Jurkat, Clone E6-1 (cell line): ENCODE data around the gene LIF.

Experiments
- DNase-seq: peaks from one replicate; pipeline ENCODE4 v3.0.0-alpha.2; 2011; ENCODE audit warnings: low read depth, low spot score
- H3K4me3 ChIP-seq: 2 replicates; pipeline ENCODE4 v1.5.1; 2011; ENCODE audit warnings: mild to moderate bottlenecking, low read length, control low read depth, moderate library complexity

LIF gene

DNA sequence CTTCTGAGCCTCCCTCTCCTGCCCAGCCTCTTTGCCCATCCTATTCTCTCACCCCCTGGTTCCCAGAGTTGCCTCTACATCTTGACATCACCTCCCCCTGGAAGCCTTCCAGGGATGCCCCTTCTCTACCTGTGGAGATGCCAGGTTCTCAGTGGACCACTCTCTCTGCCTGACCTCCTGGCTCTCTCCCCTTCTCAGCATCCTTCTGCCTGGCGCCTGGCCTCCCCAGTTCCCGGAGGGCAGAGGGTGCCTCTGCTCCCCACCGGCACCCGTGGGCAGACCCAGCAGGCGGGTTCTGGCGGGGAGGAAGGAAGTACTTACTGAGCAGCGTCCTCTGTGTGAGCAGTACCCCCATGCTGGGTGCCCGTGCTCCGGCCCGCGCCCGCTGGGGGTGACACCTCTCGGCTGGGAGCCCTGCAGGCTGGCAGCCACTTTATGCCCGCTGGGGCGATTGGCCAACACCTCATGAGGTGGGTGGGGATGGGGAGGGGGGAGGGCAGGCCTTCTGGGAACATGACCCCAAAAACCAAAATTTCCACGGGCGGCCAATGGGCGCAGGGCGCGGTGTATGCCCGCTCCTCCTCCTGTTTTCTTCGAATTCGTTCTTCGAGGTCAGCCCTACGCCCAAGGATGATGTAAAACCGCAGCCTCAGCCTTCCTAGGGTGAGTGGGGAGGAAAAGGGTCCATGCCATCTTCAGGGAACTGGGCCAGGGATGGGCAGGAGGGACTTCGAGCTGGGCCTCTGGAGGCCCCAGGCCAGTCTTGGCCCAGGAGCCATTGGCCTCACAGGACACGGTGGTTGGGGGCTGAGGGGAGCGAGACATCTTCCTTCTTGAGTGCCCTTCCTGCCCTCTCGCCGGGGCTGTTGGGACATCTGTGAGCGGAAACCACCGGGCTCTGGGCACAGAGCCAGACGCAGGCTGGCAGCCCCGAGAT lies 20.2 kb upstream of the LIF start, which contains the start of gene OSM:
TSS of gene OSM (minus strand) at position 407 of the 937 bp plus-strand sequence. CDS start at position 355, 52 bp downstream.
- DNase-seq: peak; percentile 77
- H3K4me3 ChIP-seq: peak within 1 kb of the TSS; percentile 95

DNA sequence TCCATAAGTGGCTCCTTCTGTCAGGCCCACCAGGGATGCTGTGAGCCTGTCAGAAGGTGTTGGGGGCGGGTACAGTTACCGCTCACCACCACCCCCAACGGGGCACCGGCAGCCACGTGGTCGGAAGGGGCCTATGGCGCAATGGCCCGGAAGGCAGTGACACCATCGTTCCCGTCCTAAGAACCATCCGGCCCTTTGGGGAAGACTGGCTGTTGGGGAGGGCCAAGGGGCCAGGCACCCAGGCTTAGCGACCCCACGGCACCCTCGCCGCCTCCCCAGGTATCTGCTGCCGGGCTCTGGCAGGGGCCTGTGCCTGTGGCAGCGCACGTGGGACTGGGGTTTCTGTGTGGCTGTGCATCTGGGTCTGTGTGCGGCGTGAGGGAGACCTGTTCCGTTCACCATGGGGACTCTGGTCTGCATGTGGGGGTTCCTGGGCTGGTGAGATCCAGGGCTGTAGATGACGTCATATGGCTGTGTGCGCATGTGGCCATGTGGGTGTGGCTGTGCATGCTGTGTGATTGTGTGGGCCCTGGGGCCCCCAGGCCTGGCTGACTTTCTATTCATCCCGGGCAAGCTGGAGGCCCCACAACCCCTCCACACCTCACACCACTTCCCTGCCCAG lies 19.4 kb upstream of the LIF start:
- peak overlapping the region; percentile 95 for H3K4me3 ChIP-seq
- DNase-seq: peak; percentile 88

DNA sequence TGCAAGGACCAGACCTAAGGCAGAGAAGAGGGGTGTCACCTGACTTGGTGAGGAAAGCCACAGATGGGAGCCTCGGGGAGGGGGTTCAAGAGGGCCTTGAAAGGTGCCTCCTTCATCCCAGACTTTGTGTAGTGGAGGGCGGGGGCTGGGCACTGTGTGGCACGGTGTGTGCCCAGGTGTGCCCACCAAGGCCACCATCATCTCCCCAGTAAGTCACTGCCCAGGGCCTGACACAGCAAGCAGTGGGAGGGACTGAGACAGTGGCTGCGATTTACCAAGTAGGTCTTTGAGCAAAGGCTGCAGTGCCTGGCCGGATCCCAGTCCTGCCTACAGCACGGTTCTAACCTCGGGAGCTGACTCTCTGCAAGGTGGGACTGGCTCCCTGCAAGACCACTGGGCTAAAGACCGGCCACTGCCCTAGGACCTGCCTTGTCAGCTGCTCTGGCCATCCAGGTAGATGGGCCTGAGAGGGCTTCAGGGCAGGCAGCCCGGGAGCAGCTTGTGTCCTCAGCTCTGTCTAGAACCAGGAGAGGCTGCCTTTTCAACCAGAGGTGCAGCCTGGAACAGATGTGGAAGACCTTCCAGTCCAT lies 18.7 kb upstream of the LIF start:
- no peak for DNase-seq
- H3K4me3 ChIP-seq: peak overlapping the region; percentile 95

DNA sequence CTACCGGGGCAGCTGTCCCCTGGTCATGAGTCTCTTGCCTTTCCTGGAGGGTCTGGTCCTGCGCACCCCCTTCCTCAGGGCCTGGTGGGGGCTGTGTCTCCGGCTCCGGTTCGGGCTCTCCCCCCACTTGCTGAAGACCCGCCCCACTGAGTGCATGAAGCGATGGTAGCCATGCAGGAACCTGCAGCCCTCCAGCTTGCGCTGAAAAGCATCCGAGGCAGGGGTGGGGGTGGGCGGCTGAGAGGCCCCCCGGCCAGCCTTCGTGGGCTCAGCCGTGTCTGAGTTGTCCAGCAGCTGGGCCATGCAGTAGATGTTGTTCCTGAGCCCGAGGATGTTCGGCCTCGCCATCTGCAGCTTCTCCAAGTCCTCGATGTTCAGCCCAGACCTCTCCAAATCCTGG lies 17.3 kb upstream of the LIF start:
- no peak for DNase-seq
- no peak overlapping the region for H3K4me3 ChIP-seq

DNA sequence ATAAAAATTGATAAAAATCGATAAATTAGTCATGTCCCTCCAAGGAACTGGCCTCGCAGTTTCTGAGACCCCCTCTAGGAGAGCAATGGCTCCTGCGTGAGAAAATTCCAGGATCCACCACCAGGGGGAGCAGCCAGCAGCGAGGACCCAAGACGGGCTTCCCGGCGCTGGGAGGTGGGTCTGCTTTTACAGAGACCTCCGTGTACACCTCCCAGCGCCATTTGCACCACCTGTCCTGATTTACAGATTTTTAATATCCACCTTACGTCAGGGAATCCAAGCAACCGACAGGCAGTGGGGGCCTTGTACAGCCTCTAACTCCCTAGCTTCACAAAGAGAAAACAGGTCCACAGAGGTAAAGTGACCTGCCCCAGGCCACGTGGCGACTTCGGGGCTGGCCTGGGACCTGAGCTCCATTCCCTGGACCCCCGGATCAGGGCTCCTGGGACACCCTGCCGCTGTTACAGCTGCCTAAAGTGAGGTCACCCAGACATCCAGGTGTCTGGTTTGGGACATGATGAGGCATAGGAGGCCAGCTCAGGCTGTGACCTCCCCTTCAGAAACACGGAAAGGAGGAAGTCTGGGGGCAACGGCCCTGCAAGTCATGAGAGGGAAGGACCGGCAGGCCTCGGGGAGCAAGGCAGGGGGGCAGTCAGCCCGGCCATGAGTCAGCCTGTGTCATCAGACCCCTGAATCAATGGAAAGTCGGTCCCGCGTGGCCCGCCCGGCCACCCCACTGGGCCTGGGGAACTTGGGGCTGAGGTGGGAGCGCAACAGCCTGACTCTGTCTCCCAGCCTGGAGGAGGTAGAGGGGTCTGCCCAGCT lies 16.6 kb upstream of the LIF start:
- DNase-seq: peak; percentile 69
- no peak overlapping the region for H3K4me3 ChIP-seq

DNA sequence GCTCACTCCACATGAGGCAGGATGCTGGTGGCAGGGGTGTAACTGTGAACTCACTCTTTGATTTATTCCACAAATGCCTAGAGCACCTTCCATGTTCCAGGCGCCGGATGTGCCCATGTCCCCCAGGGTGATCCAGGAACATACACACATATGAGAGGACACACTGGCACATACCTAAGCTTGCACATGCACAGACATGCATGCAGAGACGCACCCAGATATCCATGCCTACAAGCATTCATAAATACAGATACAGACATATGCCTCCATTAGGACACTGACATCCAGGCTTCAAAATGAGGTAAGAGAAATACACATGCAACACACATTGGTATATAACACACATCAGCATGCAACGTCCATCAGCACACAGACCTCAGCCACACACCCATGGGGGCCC lies 15.6 kb upstream of the LIF start:
- no peak overlapping the region for H3K4me3 ChIP-seq

DNA sequence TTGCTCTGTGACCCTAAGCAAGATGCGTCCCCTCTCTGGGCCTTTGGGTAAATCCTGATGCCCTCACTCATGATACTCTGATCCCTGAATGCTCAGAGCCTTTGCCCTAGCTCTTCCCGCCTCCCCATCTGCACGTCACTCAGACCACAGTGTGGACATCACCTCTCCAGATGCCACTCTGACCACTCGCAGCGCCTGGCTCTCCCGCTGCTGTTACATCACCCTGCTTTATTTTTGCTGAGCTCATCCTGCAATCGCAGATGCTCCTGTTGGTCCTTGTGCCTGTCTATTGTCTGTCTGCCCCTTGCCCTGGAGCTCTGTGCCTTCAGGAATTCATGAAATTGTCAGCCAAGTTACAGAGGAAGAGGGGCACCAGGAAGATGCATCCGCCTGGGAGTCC lies 14.6 kb upstream of the LIF start:
- no peak overlapping the region for H3K4me3 ChIP-seq
- DNase-seq: no peak

More for the DNA sequence above, 15.6 kb upstream of the LIF start:
- DNase-seq: no peak

DNA sequence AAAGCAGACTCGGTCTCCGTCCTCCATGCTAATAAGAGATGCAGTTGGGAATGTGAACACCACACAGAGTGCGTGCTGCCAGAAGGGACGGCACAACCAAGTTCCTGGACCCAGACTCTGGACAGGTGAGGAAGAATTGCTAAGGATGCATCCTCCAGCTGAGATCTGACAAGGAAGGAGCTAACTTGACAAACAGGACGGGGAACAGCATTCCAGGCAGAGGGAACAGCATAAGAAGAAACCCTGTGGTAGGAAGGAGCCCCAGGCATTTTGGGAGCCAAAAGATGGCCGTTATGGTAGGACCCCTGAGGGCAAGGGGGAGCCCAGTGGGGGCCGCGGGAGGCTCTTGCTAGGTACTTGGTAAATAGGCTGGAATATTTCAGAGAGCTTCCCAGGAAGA lies 14.1 kb upstream of the LIF start:
- no peak overlapping the region for H3K4me3 ChIP-seq
- no peak for DNase-seq

DNA sequence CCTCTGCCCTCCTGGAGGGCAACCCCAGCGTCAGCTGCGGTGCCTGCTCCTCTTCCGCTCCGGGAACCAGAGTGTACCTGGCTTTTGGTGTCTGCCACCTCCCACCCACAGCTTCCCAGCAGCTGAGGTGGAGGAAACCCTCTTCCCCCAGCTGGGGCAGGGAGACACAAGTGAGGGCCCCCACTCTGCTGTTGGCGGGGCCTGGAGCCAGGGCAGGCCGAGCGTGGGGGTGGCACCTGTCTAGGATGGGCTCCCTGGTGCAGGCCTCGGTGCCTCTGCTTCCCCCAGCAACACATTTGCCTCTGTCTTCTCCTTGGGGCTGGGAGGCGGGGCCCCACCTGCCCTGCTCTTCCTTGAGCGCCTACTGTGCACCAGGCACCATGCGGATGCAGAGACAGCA lies 13.7 kb upstream of the LIF start:
- no peak for DNase-seq
- no peak overlapping the region for H3K4me3 ChIP-seq

DNA sequence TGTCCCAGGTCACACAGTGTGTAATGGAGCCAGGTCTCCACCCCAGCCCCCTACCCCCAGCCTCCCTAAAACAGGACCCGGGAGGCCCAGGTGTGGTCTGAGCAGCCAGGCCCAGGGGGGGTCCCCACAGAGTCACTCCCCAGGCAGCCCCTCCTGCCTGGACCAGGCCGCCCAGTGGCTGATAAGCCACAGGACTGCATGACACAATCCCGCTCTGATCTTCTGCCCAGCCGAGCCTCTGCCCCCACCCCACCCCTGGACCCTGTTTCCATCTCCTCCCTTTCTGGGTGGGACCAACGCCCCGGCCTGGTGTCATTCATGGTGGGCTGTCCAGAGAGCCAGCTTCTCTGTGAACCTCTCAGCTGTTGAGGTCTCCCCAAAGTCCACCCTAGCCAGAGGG lies 7.8 kb upstream of the LIF start:
- no peak overlapping the region for H3K4me3 ChIP-seq
- no peak for DNase-seq

DNA sequence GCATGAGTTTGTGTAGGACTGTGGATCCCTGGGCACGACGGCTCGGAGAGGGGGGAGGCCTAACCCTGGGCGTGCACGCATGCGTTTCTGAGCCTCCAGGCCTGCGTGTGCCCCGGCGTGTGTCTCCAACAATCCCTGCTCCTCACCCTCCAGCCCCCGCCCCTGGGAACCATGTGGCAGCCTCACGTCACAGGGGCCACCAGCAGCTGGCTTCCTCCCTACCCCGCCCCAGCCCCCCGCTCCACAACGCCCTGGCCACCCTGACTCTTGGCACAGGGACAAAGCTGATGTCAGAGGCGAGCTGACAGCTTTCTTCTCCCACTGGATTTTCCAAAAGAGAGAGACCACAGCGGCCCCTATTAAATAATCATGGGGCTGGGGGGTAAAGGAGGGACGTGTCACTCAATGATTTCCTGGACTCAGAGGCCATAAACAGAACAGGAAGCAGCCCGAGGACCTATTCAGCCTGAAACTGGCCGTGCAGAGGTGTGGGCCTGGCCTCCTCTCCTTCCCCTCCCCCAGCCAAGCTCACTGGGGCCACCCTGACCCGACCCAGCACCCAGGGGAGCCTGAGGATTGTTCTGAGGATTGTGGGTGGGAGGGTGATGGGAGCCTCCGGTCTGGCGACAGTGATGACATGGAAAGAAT lies 6.8 kb upstream of the LIF start:
- no peak overlapping the region for H3K4me3 ChIP-seq
- DNase-seq: no peak

DNA sequence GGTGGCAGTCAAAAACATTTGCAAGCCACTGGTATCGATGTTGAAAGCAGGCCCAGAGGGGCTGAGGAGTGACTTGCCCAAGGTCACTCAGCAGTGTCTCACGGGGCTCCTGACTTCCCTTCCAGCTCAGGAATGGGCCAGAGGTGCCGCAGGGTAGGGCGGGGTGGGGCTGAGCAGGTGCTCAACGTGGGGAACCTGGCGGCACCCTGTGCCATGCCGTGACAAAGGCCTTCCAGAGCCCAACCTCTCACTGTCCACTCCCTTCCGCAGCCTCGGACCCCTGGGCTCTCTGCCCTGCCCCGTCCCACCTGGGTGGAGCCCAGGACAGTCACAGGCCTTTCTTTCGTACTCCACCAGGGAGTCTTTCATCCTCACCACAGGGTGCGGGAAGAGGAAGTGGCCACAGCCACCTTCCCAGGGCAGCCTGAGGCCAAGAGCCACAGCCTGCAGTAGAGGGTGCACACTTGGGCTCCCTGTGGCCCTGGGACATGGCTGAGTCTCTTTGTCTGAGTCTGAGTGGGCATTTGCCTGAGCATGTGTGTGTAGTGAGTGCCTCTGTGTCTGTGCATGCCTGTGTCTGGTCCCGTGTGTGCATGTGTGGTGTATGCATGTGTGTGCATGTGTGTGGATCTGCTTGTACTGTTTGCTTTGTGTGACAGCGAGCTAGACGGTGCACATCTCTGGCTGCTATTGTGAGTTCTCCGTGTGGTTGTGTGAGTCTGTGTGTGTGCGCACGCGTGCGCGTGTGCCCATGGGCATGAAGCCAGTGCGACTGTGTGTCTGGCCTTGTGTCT lies 6.0 kb upstream of the LIF start:
- no peak overlapping the region for H3K4me3 ChIP-seq
- no peak for DNase-seq

DNA sequence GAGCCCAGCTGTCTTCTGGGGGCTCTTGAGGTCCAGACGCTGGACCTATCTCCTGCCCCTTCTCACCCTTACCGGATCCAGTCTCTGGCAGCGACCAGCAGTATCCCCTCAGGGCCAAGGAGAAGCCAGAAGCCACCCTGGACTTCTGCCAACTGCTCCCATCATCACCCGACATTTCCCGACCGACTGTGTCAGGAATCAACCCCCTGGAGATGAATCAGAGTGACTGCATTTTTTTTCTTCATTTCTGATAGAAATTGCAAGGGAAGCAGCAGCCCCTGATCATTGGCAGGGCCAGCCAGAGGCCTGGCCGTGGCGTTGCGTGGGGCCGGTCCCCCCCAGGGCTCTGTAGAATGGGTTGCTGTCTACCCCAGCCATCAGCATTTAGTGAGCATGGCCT lies 5.2 kb upstream of the LIF start:
- no peak overlapping the region for H3K4me3 ChIP-seq
- DNase-seq: no peak

DNA sequence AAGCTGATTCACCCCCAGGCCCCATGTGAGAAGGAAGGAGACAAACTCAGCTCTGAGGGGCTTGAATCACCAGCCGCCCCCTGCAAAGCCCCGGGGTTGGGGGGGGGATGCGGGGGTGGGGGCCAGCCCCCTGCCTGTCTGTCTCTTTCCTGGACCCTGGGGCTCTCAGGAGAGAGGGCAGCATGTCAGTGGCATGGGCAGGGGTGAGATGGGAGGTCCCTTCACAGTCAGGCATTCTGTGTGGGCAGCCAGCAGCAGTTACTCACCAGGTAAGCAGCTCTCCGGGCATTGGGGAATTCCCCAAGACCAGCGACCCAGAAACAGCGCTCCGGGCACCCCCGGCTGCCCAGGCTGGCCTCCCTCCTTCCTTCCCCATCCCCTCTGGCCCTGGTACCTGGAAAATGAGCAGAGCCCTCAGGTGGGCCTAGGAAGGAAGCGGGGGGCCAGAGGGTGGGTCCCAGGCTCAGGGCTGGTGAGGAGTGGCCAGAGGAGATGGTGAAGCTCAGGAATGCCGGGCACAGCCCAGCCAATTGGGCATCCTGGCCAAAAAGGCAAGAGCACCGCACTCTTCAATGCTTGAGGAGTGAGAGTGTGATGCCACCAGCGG lies 4.2 kb upstream of the LIF start:
- DNase-seq: no peak
- no peak overlapping the region for H3K4me3 ChIP-seq

DNA sequence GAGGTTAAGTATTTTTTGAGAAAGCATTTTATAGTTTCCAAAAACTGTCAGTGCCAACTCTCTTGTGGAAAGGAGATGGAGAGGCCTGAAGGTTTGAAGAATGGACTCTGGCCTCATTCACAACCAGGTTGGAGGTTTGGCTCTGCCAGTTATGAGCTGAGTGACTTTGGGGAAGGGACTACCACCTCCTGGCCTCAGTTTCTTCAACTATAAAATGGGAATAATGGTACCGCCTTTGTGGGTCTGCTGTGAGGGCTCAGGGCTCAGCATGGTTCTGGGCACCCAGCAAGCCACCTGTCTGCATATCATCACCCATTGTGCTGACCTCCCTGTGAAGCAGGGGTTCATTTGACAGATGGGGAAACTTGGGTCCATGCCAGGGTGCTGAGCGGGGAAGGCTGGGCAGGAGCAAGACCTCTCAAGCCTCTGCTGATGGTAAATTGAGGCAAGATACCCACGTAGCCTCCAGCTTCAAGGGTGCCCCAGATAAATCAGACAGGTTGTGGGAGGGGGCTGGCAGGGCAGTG lies 3.5 kb upstream of the LIF start:
- H3K4me3 ChIP-seq: no peak overlapping the region
- no peak for DNase-seq

DNA sequence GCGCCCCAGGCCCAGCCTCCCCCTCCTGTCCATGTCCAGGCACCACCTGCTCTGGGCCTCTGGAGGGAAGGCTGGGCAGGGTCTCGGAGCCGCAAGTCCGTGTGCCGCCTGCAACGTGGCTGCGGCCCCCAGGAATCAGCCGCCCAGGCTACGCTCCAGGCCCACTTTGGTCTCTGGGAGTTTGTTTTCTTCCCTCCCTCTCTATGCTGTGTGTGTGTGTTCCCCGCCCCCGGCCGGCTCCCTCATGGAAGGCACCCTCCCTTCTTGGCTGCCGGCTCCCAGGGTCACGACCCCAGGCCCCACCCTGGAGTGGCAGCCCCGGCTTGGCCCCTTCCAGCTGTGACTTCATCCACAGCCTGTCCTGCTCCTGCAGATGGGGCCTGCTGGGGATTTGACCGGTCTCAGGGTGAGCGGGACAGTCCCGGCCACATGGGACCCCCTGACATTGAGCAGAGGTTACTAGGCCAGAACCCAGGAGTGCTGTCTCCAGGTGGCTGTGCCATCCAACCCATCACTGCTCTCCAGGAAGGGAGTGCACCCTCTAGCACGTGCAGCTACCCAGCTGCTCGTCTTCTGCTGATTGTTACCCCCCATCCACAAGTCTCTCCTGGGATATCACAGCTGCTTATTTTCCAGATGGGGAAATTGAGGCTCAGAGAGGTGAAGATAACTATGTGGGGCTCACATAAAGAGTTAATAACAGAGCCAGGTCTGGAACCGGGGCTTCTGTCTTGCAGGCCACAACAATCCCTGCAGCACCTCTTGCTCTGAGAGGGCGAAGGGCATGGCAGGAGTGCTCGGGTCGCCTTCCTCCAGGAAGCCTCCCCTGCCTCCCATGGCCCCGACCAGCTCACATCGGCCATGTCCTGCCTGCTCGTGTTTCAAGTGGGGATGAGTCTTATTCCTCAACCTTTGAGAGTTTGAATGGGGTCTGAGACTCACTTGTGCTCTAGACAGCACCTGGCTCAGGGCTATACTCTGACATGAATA lies 2.8 kb upstream of the LIF start:
- no peak for DNase-seq

More for the DNA sequence above, 2.8 kb upstream of the LIF start:
- no peak overlapping the region for H3K4me3 ChIP-seq
